Cardiac atrium fibroblast (primary cell): Measurements from ENCODE around the gene LYST. TPM values are rescaled to one million over a fixed set of nuclear protein-coding genes. Genes with fewer than 3 reads are reported as not detected.

Experiments used
- total RNA-seq: library from RNA; depleted of rRNA; stranded (reverse); fragments of >200 nt; gene quantifications from 2 replicates; pipeline ENCODE4 v1.2.3, GENCODE V29; 2015

LYST gene
- 5.0 and 11.6 TPM in 2 replicates for total RNA-seq

GRCh38 chr1:235866205-235866912 is at the start of gene LYST:
Gene LYST, minus strand, starts transcription at chr1:235866906. Its CDS starts 36,489 bp downstream, at chr1:235830417.

GRCh38 chr1:235649368-235650163 is 217.1 kb downstream of the LYST start, which contains the start of gene GNG4:
Gene GNG4, minus strand, starts transcription at chr1:235649784. Its CDS starts 65,946 bp downstream, at chr1:235583838.

Other genes with a start within 250 kb of the LYST start
- not detected in 2 replicates for gene GNG4, start 217.1 kb downstream of the LYST start, total RNA-seq
- gene NID1, start 198.2 kb upstream of the LYST start, total RNA-seq: 167 and 328 TPM in 2 replicates